ENCODE results near the gene APC2. TPM values are rescaled to one million over a fixed set of nuclear protein-coding genes. Genes with fewer than 3 reads are reported as not detected.
A peak's percentile ranks its signal among the peaks of the same experiment; 100 is the strongest.

APC2 gene
- total RNA-seq, 1 experiment from 2014 or later = 1.4 TPM

- no peak for DNase-seq (ENCODE audit: low spot score)
- H3K4me3 Mint-ChIP-seq = no peak overlapping the region
- ChIA-PET CTCF (interaction anchor here (0.6 to 1.0 kb wide), 5 partner anchors 10 to 42 kb away, joined by 3 to 6 read pairs (median 4); partner anchors contain the start of gene REEP6), POLR2A (no interaction called here)
- TF ChIP-seq, protein P1, sequence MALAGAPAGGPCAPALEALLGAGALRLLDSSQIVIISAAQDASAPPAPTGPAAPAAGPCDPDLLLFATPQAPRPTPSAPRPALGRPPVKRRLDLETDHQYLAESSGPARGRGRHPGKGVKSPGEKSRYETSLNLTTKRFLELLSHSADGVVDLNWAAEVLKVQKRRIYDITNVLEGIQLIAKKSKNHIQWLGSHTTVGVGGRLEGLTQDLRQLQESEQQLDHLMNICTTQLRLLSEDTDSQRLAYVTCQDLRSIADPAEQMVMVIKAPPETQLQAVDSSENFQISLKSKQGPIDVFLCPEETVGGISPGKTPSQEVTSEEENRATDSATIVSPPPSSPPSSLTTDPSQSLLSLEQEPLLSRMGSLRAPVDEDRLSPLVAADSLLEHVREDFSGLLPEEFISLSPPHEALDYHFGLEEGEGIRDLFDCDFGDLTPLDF (CRISPR knock-in tag; IDR thresholded peaks at IDR 0.05) = no peak
- TF ChIP-seq ATF1 (CRISPR knock-in tag; IDR thresholded peaks at IDR 0.05) (no peak), TEAD1 (CRISPR knock-in tag; IDR thresholded peaks at IDR 0.05) (no peak), RELA (CRISPR knock-in tag; IDR thresholded peaks at IDR 0.05; ENCODE audit: borderline replicate concordance) (no peak), SMAD4 (CRISPR knock-in tag; IDR thresholded peaks at IDR 0.05) (no peak), ZNF263 (CRISPR knock-in tag; IDR thresholded peaks at IDR 0.05; ENCODE audit: low read depth) (no peak), RORB (CRISPR knock-in tag; IDR thresholded peaks at IDR 0.05) (no peak)
- H3K4me1 Mint-ChIP-seq = no peaks in the 10 kb centered on the region; the same call in 1 of the 2 replicates
- no peak overlapping the region for H3K27ac Mint-ChIP-seq
- H3K36me3 Mint-ChIP-seq = peaks cover 5% of the 10 kb centered on the region; the same call in 1 of the 2 replicates
- ATAC-seq = no peak
- H3K27me3 Mint-ChIP-seq (ENCODE audit: low read depth) = peaks cover 49% of the 10 kb centered on the region
- no peaks in the 10 kb centered on the region for H3K9me3 Mint-ChIP-seq
These were observed 54.2 kb downstream of the APC2 start for GRCh38 chr19:1503925-1504773.

- ATAC-seq = no peak
- peaks cover under 1% of the 10 kb centered on the region; the same call in 1 of the 2 replicates for H3K36me3 Mint-ChIP-seq
- CTCF ChIA-PET = interaction anchor here (1.9 kb wide), 1 partner anchor 41 kb away, joined by 9 read pairs; no protein-coding TSS in a partner anchor
These were observed 55.1 kb downstream of the APC2 start for GRCh38 chr19:1505012-1505411.

DNA sequence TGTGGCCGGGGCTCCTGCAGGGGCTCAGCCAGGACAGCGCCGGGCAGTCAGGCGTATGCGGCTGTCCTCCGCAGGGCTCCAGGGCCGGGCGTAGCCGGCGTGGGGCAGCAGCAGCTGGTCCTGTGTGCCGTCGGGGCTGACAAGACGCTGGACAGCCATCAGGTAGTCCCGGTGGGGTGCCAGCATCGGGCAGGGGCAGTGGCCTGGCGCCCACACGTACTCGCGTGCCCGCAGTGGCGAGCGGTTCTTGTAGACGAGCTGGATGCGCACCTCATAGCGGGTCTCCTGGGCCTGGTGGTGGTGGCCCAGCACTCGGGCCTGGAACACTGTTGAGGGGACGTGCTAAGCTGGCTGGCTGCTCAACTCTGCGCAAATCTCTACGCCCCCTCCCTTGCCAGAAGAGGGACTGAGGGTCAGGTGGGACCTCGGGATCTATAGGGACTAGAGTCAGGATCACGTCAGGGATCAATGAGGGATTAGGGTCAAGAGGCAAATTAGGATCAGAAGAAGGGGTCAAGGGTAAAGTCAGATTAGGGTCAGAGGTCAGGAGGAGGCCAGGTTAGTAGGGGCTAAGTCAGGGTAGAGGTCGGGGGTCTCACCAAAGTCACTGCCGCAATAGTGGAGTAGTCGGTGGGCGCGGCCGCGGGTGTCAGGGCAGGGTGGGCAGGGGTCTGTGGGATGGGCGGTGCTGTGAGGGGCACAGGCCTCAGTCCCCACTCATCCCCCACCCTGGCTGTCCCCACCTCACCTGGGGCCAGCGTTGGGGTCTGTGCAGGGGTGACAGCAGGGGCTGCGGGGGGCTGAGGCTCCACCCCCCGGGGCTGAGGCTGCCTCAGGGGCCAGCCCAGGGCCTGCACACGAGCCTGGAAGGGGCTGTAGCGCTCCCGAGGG, 56.3 kb downstream of the APC2 start:
- CTCF ChIA-PET = interaction anchor here (1.9 kb wide), 1 partner anchor 40 kb away, joined by 9 read pairs; no protein-coding TSS in a partner anchor
- no peak for TF ChIP-seq NR1H2 (CRISPR knock-in tag; IDR thresholded peaks at IDR 0.05)
- TF ChIP-seq, protein P2, sequence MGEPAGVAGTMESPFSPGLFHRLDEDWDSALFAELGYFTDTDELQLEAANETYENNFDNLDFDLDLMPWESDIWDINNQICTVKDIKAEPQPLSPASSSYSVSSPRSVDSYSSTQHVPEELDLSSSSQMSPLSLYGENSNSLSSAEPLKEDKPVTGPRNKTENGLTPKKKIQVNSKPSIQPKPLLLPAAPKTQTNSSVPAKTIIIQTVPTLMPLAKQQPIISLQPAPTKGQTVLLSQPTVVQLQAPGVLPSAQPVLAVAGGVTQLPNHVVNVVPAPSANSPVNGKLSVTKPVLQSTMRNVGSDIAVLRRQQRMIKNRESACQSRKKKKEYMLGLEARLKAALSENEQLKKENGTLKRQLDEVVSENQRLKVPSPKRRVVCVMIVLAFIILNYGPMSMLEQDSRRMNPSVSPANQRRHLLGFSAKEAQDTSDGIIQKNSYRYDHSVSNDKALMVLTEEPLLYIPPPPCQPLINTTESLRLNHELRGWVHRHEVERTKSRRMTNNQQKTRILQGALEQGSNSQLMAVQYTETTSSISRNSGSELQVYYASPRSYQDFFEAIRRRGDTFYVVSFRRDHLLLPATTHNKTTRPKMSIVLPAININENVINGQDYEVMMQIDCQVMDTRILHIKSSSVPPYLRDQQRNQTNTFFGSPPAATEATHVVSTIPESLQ (CRISPR knock-in tag; IDR thresholded peaks at IDR 0.05) = no peak
- no peak for TF ChIP-seq EMX1 (CRISPR knock-in tag; IDR thresholded peaks at IDR 0.05)
- no peak for TF ChIP-seq GABPB1 (CRISPR knock-in tag; IDR thresholded peaks at IDR 0.05)
- TF ChIP-seq CREM (CRISPR knock-in tag; IDR thresholded peaks at IDR 0.05) = no peak
- TF ChIP-seq ZNF281 (CRISPR knock-in tag; IDR thresholded peaks at IDR 0.05) = no peak
- no peak for TF ChIP-seq ZNF416 (CRISPR knock-in tag; IDR thresholded peaks at IDR 0.05)
- TF ChIP-seq, protein P3, sequence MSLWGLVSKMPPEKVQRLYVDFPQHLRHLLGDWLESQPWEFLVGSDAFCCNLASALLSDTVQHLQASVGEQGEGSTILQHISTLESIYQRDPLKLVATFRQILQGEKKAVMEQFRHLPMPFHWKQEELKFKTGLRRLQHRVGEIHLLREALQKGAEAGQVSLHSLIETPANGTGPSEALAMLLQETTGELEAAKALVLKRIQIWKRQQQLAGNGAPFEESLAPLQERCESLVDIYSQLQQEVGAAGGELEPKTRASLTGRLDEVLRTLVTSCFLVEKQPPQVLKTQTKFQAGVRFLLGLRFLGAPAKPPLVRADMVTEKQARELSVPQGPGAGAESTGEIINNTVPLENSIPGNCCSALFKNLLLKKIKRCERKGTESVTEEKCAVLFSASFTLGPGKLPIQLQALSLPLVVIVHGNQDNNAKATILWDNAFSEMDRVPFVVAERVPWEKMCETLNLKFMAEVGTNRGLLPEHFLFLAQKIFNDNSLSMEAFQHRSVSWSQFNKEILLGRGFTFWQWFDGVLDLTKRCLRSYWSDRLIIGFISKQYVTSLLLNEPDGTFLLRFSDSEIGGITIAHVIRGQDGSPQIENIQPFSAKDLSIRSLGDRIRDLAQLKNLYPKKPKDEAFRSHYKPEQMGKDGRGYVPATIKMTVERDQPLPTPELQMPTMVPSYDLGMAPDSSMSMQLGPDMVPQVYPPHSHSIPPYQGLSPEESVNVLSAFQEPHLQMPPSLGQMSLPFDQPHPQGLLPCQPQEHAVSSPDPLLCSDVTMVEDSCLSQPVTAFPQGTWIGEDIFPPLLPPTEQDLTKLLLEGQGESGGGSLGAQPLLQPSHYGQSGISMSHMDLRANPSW (CRISPR knock-in tag; conservative IDR thresholded peaks at IDR 0.05; ENCODE audit: low read depth) = no peak

More at GRCh38 chr19:1505012-1505411, 55.1 kb downstream of the APC2 start:
- Mint-ChIP-seq H3K9me3 (no peaks in the 10 kb centered on the region), H3K4me1 (no peaks in the 10 kb centered on the region; the same call in 1 of the 2 replicates), H3K4me3 (no peak overlapping the region), H3K27me3 (ENCODE audit: low read depth) (peaks cover 56% of the 10 kb centered on the region), H3K27ac (no peak overlapping the region)
- no peak for TF ChIP-seq NR1H2 (CRISPR knock-in tag; IDR thresholded peaks at IDR 0.05)
- TF ChIP-seq ZMAT4 (CRISPR knock-in tag; IDR thresholded peaks at IDR 0.05) = no peak
- no peak for TF ChIP-seq IRF2 (CRISPR knock-in tag; IDR thresholded peaks at IDR 0.05; ENCODE audit: borderline replicate concordance, low read depth)
- no peak for TF ChIP-seq TCF7 (CRISPR knock-in tag; IDR thresholded peaks at IDR 0.05; ENCODE audit: low read depth)
- TF ChIP-seq MYBL2 (CRISPR knock-in tag; IDR thresholded peaks at IDR 0.05) = no peak
- TF ChIP-seq MXD4 (CRISPR knock-in tag; IDR thresholded peaks at IDR 0.05; ENCODE audit: borderline replicate concordance) = no peak
- peak; percentile 52; the same call in 1 of the 2 replicates for TF ChIP-seq GTF2I (CRISPR knock-in tag; conservative IDR thresholded peaks at IDR 0.05)
- no peak for TF ChIP-seq SMAD4 (CRISPR knock-in tag; IDR thresholded peaks at IDR 0.05)
- no peak for DNase-seq (ENCODE audit: low spot score)
- POLR2A ChIA-PET = no interaction called here

More for the DNA sequence above, 56.3 kb downstream of the APC2 start:
- no peaks in the 10 kb centered on the region for H3K9me3 Mint-ChIP-seq
- POLR2A ChIA-PET = no interaction called here
- H3K4me3 Mint-ChIP-seq = no peak overlapping the region
- H3K4me1 Mint-ChIP-seq = no peaks in the 10 kb centered on the region; the same call in 1 of the 2 replicates
- peaks cover 61% of the 10 kb centered on the region for H3K27me3 Mint-ChIP-seq (ENCODE audit: low read depth)
- no peak overlapping the region for H3K27ac Mint-ChIP-seq
- ATAC-seq (no peak), DNase-seq (ENCODE audit: low spot score) (no peak)
- H3K36me3 Mint-ChIP-seq = no peaks in the 10 kb centered on the region

All from WTC11 (cell line).